ENCODE results near the gene TPD52L2. TPM values are rescaled to one million over a fixed set of nuclear protein-coding genes. Genes with fewer than 3 reads are reported as not detected.

Gene TPD52L2
- total RNA-seq, 1 experiment from 2014 or later = 147 TPM

- Histone ChIP-seq H3K4me1 (ENCODE audit: insufficient read depth, low read length) (peaks cover 23% of the 10 kb centered on the region), H3K4me2 (ENCODE audit: low read length) (peak overlapping the region; percentile 87), H3K27me3 (ENCODE audit: low read length) (no peaks in the 10 kb centered on the region), H4K20me1 (ENCODE audit: low read length) (peaks cover 24% of the 10 kb centered on the region), H3K9me3 (ENCODE audit: low read length) (no peaks in the 10 kb centered on the region), H3K9me2 (replicated peaks; ENCODE audit: low read length) (no peaks in the 10 kb centered on the region), H3K79me2 (ENCODE audit: low read length) (peaks cover 53% of the 10 kb centered on the region), H3K9ac (ENCODE audit: low read length) (peak overlapping the region; percentile 73), H2AFZ (ENCODE audit: low read length) (peak overlapping the region; percentile 4; the same call in 1 of the 2 replicates), H3K4me3 (ENCODE audit: low read length) (peak overlapping the region; percentile 75), H3K27ac (ENCODE audit: low read length) (peak overlapping the region; percentile 8), H3K36me3 (ENCODE audit: low read depth, low read length) (peaks cover 22% of the 10 kb centered on the region), H3F3A (ENCODE audit: low read length, unreplicated experiment) (peaks cover 11% of the 10 kb centered on the region)
- no peak for ATAC-seq
- ChIA-PET POLR2A (ENCODE audit: unreplicated experiment) (interaction anchor here (0.7 kb wide), 1 partner anchor 322 kb away, joined by 5 read pairs; no protein-coding TSS in a partner anchor), CTCF (no interaction called here)
- no peak for DNase-seq
- TF ChIP-seq EZH2 (IDR thresholded peaks at IDR 0.05; ENCODE audit: low read length, unreplicated experiment) (no peak), EZH2phosphoT487 (IDR thresholded peaks at IDR 0.05; ENCODE audit: borderline replicate concordance, low read length) (no peak), CTCF (conservative IDR thresholded peaks at IDR 0.05; ENCODE audit: low read depth, low read length) (no peak)
- intact Hi-C loops (cut with micrococcal nuclease) = loop anchor here (2.0 kb wide), 1 partner anchor 31 kb away; the partner anchor contains the start of gene TPD52L2
- BruUV-seq (replicated peaks) = no TSS peak
Measured at GRCh38 chr20:63895202-63895951, 30.3 kb downstream of the TPD52L2 start.

DNA sequence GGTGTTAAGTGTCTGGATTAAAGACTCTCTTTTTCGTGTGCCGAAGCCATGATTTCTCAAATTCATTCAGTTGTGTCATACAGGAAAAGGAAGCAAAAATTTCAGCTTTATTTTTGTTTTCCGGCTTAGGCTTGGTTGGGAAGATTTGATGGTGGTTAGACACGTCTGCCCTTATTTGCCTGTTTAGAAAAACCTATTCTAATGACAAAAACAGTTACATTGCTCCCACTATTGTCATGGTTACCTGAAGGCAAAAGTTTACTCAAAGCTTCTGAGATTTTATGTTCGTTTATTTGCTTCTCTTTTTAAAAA is 30.8 kb downstream of the TPD52L2 start:
- Histone ChIP-seq H3K27me3 (ENCODE audit: low read length) (no peaks in the 10 kb centered on the region), H3K9me3 (ENCODE audit: low read length) (no peaks in the 10 kb centered on the region), H3K4me3 (ENCODE audit: low read length) (peak overlapping the region; percentile 75), H4K20me1 (ENCODE audit: low read length) (peaks cover 24% of the 10 kb centered on the region), H3K9ac (ENCODE audit: low read length) (peak overlapping the region; percentile 73), H3K27ac (ENCODE audit: low read length) (peak overlapping the region; percentile 8), H3K4me1 (ENCODE audit: insufficient read depth, low read length) (peaks cover 23% of the 10 kb centered on the region), H3F3A (ENCODE audit: low read length, unreplicated experiment) (peaks cover 11% of the 10 kb centered on the region), H3K9me2 (replicated peaks; ENCODE audit: low read length) (no peaks in the 10 kb centered on the region), H3K4me2 (ENCODE audit: low read length) (peak overlapping the region; percentile 87), H2AFZ (ENCODE audit: low read length) (peak overlapping the region; percentile 4; the same call in 1 of the 2 replicates), H3K79me2 (ENCODE audit: low read length) (peaks cover 55% of the 10 kb centered on the region), H3K36me3 (ENCODE audit: low read depth, low read length) (peaks cover 17% of the 10 kb centered on the region; the same call in 1 of the 2 replicates)
- CTCF ChIA-PET = no interaction called here
- peak; percentile 34 for DNase-seq
- TF ChIP-seq EZH2 (IDR thresholded peaks at IDR 0.05; ENCODE audit: low read length, unreplicated experiment) (no peak), EZH2phosphoT487 (IDR thresholded peaks at IDR 0.05; ENCODE audit: borderline replicate concordance, low read length) (no peak), CTCF (conservative IDR thresholded peaks at IDR 0.05; ENCODE audit: low read depth, low read length) (no peak)
- POLR2A ChIA-PET (ENCODE audit: unreplicated experiment) = interaction anchor here (0.7 kb wide), 1 partner anchor 323 kb away, joined by 5 read pairs; no protein-coding TSS in a partner anchor
- intact Hi-C loops (cut with micrococcal nuclease) = loop anchor here (2.0 kb wide), 2 partner anchors 15 to 31 kb away; partner anchors contain the start of gene TPD52L2
- TSS peak; percentile 36 for BruUV-seq (replicated peaks)
- ATAC-seq = no peak

Data from PC-3 (cell line).